CD4-positive, alpha-beta T cell treated with Interferon alpha-2 for 1 hour (primary cell): Measurements from ENCODE around the gene NEFH.
A peak's percentile ranks its signal among the peaks of the same experiment; 100 is the strongest.

ENCODE experiments used
- DNase-seq, 2 donors: peaks; one replicate each; pipeline ENCODE4 v3.0.0-alpha.2; 2020 to 2022

Gene NEFH

DNA sequence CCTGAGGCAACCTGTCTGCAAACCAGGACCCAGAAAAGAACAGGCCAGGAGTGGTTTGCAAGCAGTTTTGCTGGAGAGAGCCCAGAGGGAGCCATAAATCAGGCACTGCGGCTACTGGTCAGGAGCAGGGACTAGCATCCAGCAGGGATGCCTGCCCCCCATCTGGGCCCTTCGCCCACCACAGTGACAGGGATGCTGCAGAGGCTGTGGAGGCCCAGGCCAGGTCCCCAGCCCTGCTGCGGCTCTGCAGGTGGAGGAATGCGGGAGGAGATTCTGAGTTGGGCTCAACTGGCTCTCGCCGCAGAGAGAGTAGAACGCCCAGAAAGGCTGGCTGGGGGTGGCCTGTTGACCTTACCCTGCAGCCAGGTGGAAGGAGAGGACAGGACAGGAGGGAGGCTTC, 16.4 kb upstream of the NEFH start:
- DNase-seq: no peak

DNA sequence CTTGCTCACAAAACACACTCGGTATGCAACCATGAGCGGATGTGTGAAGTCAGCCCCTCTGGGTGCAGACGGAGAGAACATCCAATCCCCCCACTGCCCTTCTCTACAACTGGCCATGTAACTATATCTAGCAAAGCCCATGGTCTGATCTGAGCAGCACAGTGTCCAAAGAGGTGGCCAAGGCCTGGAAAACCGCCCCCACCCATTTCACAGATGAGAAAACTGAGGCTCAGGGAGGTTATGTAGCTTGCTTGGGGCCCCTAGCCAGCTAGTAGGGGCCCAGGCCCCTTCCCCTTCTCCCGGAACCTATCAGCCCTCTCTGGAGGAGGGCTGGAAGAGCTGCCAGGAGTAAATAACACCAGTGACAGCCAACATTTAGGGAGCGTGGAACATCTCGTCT, 15.4 kb upstream of the NEFH start:
- no peak for DNase-seq

GRCh38 chr22:29469755-29470154, 10.3 kb upstream of the NEFH start:
- DNase-seq: no peak

GRCh38 chr22:29470159-29470855, 9.7 kb upstream of the NEFH start:
- DNase-seq: peak; percentile 47 to 73

GRCh38 chr22:29473001-29473400, 7.0 kb upstream of the NEFH start:
- DNase-seq: no peak

GRCh38 chr22:29475550-29475949, 4.5 kb upstream of the NEFH start:
- peak in 1 of 2 donors; percentile 34 for DNase-seq

DNA sequence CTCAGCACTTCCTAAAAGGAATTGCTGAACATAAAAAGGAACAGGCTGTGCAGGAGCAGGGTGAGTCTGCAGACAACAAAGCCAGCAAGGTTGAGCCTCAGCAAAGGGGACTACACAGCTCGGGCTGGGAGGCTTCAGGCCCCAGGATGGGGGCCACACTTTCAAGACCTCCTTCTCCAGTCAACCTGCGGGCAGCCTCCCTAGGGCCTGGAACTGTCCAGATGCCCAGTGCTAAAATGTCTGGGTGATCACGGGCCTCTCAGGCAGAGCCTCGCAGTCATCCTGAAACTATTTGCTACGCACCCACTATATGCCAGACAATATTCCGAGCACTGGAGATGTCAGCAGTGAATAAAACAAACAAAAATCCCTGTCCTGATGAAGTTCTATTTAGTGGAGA, 3.9 kb upstream of the NEFH start:
- DNase-seq: no peak

- DNase-seq: no peak
These were observed 2.2 kb upstream of the NEFH start for GRCh38 chr22:29477723-29478318.

- DNase-seq: peak in 1 of 2 donors; percentile 12
These were observed 1.4 kb upstream of the NEFH start for GRCh38 chr22:29478326-29479276.

DNA sequence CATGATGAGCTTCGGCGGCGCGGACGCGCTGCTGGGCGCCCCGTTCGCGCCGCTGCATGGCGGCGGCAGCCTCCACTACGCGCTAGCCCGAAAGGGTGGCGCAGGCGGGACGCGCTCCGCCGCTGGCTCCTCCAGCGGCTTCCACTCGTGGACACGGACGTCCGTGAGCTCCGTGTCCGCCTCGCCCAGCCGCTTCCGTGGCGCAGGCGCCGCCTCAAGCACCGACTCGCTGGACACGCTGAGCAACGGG, 169 bp downstream of the NEFH start:
- no peak for DNase-seq

GRCh38 chr22:29480512-29481264, 670 bp downstream of the NEFH start:
- peak; percentile 56 to 58 for DNase-seq

DNA sequence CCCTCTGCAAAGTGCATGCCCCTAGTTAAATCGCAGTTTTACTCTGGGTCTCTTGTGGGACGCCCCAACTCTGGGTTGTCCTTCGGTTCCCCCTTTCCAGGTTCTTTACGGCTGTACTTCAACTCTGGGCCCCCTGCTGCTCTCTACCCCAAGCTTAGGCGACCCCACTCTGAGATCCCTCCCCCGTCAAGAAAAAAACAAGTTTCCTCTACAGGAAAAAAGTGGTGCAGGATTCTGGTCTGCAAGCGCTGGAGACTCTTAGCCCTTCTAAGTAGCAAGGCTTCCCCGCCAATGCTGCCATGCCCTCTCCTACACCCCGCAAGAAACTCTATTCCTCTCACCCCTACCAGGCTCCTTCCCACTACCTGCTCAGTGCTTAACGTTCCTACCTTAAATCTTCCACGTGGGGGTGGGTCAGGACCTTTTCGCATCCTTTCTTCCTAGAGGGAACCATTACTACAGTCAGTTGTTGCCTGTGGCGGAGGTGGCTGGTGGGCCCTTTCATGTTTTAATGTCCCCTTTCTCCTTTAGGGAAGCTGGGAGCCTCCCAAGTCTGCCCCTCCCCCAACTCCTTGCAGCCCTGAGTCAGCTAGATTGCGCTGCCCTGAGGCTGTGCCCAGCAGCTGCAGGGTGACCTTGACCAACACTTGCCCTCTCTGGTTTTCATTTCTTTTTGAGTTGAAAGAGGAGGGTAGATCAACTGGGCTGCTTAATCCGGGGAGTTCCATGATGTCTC, 1.4 kb downstream of the NEFH start:
- no peak for DNase-seq

DNA sequence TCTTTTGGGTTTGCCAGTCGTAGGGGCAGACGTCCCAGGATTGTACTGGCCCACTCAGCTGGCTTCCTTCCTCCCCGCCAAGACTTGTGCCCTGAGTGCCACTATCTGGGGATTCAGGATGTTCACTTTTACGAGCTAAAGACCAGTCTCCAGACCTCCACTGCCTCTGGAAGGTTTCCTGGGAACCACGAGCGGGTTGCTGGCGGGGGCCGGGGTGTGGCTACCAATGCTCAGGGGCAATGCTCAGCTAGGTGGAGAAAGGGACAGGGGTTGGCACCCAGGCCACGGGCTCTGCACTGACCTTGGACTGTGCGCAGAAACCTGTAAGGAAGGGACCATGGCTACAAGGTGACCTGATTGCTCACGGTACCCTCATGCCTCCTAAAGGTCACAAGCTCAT, 2.2 kb downstream of the NEFH start:
- no peak for DNase-seq

DNA sequence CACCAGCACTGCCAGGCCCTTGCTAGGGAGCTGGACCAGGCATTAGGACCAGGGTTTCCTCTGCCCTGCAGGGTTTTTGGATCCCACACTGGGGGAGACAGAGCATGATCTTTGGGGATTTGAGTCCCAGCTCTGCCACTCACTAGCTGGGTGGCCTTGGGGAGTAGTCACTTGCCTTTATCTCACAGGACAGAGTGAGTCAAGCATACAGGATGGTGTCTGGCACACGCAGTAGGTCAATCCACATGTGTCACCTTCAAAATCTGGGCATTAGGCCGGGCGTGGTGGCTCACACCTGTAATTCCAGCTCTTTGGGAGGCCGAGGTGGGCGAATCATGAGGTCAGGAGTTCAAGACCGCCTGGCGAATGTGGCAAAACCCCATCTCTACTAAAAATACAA, 2.7 kb downstream of the NEFH start:
- DNase-seq: no peak

DNA sequence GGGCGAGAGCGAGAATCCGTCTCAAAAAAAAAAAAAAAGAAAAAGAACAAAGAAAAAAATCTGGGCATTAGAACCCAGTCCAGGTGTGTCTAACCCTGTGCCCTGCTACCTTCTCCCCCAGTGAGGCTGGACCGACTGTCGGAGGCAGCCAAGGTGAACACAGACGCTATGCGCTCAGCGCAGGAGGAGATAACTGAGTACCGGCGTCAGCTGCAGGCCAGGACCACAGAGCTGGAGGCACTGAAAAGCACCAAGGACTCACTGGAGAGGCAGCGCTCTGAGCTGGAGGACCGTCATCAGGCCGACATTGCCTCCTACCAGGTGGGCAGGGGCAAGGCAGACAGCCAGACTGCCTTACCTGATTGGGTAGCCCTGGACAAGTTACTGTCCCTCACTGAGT, 3.2 kb downstream of the NEFH start:
- no peak for DNase-seq

DNA sequence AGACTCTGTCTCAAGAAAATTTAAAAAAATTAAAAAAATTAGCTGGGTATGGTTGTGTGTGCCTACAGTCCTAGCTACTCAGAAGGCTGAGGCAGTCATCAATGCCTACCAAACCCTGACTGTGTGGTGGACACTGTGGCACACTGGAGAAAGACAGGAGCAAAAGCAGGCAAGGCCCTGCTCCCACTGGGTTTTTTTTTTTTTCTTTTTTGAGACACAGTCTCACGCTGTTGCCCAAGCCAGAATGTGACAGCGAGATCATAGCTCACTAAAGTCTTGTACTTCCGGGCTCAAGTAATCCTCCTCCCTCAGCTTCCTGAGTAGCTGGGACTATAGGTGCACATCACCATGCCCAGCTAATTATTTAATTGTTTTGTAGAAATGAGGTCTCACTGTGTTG, 4.6 kb downstream of the NEFH start:
- no peak for DNase-seq

DNA sequence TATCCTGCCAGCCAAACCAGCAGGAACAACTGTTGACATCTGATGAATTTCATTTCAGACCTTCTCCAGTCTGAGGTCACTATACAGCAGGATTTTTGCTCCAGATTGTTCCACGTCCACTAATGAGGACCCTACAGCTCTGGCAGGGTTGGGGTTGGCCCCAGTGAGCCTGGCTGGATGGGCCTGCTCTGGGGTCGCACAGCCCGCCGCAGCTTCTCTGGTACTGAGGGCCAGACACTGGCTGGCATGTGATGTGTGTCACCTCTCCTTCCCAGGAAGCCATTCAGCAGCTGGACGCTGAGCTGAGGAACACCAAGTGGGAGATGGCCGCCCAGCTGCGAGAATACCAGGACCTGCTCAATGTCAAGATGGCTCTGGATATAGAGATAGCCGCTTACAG, 5.4 kb downstream of the NEFH start:
- DNase-seq: no peak

DNA sequence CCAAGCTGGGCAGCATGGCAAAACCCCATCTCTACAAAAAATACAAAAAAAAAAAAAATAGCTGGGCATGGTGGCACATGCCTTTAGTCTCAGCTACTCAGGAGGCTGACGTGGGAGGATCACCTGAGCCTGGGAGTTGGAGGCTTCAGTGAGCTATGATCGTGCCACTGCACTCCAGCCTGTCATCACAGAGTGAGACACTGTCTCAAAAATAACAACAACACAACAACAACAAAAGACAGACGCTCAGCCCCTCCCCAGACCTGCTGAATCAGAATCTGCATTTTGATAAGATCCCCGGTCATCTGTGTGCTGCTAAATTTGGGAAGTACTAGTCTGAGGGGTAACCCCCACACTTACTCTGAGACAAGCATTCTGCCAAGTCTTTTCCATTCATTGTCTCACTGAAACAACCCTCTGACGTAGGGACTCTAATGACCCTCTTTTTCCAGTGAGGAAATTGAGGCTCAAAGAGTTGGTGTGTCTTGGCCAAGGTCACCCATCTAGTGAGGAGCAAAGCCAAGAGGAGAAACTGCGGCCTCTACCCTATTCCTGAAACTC, 7.5 kb downstream of the NEFH start:
- no peak for DNase-seq

GRCh38 chr22:29489127-29489780, 9.2 kb downstream of the NEFH start:
- DNase-seq: peak in 1 of 2 donors; percentile 15

GRCh38 chr22:29491012-29491411, 11.0 kb downstream of the NEFH start:
- DNase-seq: no peak

- DNase-seq: no peak
These were observed 13.6 kb downstream of the NEFH start for GRCh38 chr22:29493636-29494035.

GRCh38 chr22:29499852-29500251, 19.8 kb downstream of the NEFH start:
- DNase-seq: no peak
